PC-9 (cell line): ENCODE results near the gene STATH. TPM values are rescaled to one million over a fixed set of nuclear protein-coding genes. Genes with fewer than 3 reads are reported as not detected.
"Not testable (repeated sequence)": the region's sequence is repeated elsewhere in the genome, so short reads cannot be mapped to it uniquely, and the experiment has no call there.

ENCODE experiments used
- BruUV-seq: library from RNA; stranded (reverse); fragments of 400-500 nt; replicated peaks from 2 replicates; lab custom pipeline; 2021; lab: Mats Ljungman, UMichigan
- CTCF ChIA-PET: fragments of 300-600 bp; sonication (Branson Sonifier 250); formaldehyde crosslinking; loops from one replicate; lab custom pipeline; 2022; ENCODE audit warnings: antibody characterized with exemption; lab: Charles Lee
- POLR2A ChIA-PET: fragments of 300-600 bp; sonication (Branson Sonifier 250); formaldehyde crosslinking; loops from one replicate; lab custom pipeline; 2022; ENCODE audit warnings: antibody characterized with exemption; ENCODE audit not compliant: unreplicated experiment; lab: Charles Lee
- DNase-seq, 2 experiments: peaks; one replicate each; pipeline versions ENCODE4 v3.0.0 to v3.0.0-alpha.2; 2015 to 2022; ENCODE audit warnings: mixed read lengths in 1 of 2
- H2AFZ ChIP-seq: fragments of 200-600 bp; sonication (generic); 2 replicates; pipeline ENCODE4 v1.8.1; 2017; ENCODE audit warnings: antibody characterized with exemption
- H3F3A ChIP-seq: fragments of 200-600 bp; sonication (generic); 2 replicates; pipeline ENCODE4 v1.8.1; 2017; ENCODE audit warnings: antibody characterized with exemption, mild to moderate bottlenecking, low read depth; ENCODE audit not compliant: insufficient read depth
- H3K27ac ChIP-seq: fragments of 200-600 bp; sonication (generic); 2 replicates; pipeline ENCODE4 v1.6.1; 2016; ENCODE audit warnings: mixed run types
- H3K27me3 ChIP-seq: fragments of 200-600 bp; sonication (generic); 2 replicates; pipeline ENCODE4 v1.6.1; 2016; ENCODE audit warnings: low read depth, mixed run types; ENCODE audit not compliant: insufficient read depth
- H3K36me3 ChIP-seq: fragments of 200-600 bp; sonication (generic); 2 replicates; pipeline ENCODE4 v1.6.1; 2016; ENCODE audit warnings: low read depth, mixed run types
- H3K4me1 ChIP-seq: fragments of 200-600 bp; sonication (generic); replicated peaks from 2 replicates; pipeline ENCODE4 v1.6.1; 2016; ENCODE audit warnings: mixed run types; ENCODE audit not compliant: insufficient read depth
- H3K4me2 ChIP-seq: fragments of 200-600 bp; sonication (generic); 2 replicates; pipeline ENCODE4 v1.6.1; 2017; ENCODE audit warnings: mixed run types
- H3K4me3 ChIP-seq: fragments of 200-600 bp; sonication (generic); 2 replicates; pipeline ENCODE4 v1.6.1; 2016; ENCODE audit warnings: mixed run types
- H3K79me2 ChIP-seq: fragments of 200-600 bp; sonication (generic); 2 replicates; pipeline ENCODE4 v1.6.1; 2017; ENCODE audit warnings: low read depth, mixed run types
- H3K9me2 ChIP-seq: fragments of 200-600 bp; sonication (generic); 2 replicates; pipeline ENCODE4 v1.8.1; 2017; ENCODE audit warnings: mild to moderate bottlenecking; ENCODE audit not compliant: insufficient read depth
- H3K9me3 ChIP-seq: fragments of 200-600 bp; sonication (generic); 2 replicates; pipeline ENCODE4 v1.8.1; 2016; ENCODE audit warnings: low read depth; ENCODE audit not compliant: insufficient read depth
- H4K20me1 ChIP-seq: fragments of 200-600 bp; sonication (generic); 2 replicates; pipeline ENCODE4 v1.8.1; 2017; ENCODE audit not compliant: insufficient read depth
- EZH2 ChIP-seq: fragments of 200-600 bp; sonication (generic); IDR thresholded peaks from 2 replicates; pipeline ENCODE4 v1.8.0; 2017; ENCODE audit warnings: antibody characterized with exemption, low read depth
- intact Hi-C: fragments of 100-400 bp; cut with micrococcal nuclease; formaldehyde crosslinking; loops from one replicate; pipeline ENCODE4 v1.10.0; 2022; ENCODE audit not compliant: unreplicated experiment
- total RNA-seq: library from RNA; stranded (reverse); gene quantifications from 2 replicates; pipeline ENCODE4 v1.2.3, GENCODE V29; 2021
- TF ChIP-seq, protein P1 (sequence below): fragments of 200-600 bp; sonication (generic); conservative IDR thresholded peaks from 2 replicates; pipeline ENCODE4 v1.6.1; 2017; ENCODE audit warnings: mixed run types, antibody characterized with exemption, mild to moderate bottlenecking, moderate library complexity

STATH gene
- total RNA-seq, 1 experiment from 2014 or later = not detected

DNA sequence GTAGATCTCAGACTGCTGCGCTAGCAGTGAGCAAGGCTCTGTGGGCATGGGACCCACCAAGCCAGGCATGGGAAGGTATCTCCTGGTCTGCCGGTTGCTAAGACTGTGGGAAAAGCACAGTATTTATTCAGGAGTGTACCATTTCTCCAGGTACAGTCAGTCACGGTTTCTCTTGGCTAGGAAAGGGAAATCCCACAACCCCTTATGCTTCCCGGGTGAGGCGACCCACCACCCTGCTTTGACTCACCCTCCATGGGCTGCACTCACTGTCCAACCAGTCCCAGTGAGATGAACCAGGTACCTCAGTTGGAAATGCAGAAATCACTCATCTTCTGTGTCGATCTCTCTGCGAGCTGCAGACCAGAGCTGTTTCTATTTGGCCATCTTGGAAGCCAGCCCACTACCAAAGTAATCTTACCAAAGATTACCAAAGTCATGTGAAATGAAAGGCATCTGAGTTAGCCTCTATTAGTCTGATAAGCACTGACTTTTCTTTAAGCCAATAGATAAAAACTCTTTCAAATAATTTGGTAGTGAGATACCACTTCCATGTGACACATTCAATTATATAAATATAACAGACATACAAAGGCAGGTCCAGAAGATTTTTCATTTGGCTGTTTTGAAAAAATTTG is 46.0 kb downstream of the STATH start:
- no TSS peak for BruUV-seq
- ChIA-PET POLR2A (no interaction called here), CTCF (no interaction called here)
- no peaks in the 10 kb centered on the region for H3K4me1 ChIP-seq
- no peak overlapping the region for H3K4me2 ChIP-seq
- H3K9me2 ChIP-seq = no peaks in the 10 kb centered on the region
- no peaks in the 10 kb centered on the region for H3K27me3 ChIP-seq
- no peak overlapping the region for H3K4me3 ChIP-seq
- intact Hi-C loops = no loop called here
- no peak overlapping the region for H2AFZ ChIP-seq
- DNase-seq = no peak
- no peaks in the 10 kb centered on the region for H3F3A ChIP-seq
- H3K79me2 ChIP-seq = no peaks in the 10 kb centered on the region
- H3K9me3 ChIP-seq = no peaks in the 10 kb centered on the region
- TF ChIP-seq EZH2 = no peak
- TF ChIP-seq, protein P1, sequence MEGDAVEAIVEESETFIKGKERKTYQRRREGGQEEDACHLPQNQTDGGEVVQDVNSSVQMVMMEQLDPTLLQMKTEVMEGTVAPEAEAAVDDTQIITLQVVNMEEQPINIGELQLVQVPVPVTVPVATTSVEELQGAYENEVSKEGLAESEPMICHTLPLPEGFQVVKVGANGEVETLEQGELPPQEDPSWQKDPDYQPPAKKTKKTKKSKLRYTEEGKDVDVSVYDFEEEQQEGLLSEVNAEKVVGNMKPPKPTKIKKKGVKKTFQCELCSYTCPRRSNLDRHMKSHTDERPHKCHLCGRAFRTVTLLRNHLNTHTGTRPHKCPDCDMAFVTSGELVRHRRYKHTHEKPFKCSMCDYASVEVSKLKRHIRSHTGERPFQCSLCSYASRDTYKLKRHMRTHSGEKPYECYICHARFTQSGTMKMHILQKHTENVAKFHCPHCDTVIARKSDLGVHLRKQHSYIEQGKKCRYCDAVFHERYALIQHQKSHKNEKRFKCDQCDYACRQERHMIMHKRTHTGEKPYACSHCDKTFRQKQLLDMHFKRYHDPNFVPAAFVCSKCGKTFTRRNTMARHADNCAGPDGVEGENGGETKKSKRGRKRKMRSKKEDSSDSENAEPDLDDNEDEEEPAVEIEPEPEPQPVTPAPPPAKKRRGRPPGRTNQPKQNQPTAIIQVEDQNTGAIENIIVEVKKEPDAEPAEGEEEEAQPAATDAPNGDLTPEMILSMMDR = no peak
- no peaks in the 10 kb centered on the region for H4K20me1 ChIP-seq
- H3K36me3 ChIP-seq = no peaks in the 10 kb centered on the region
- no peak overlapping the region for H3K27ac ChIP-seq

DNA sequence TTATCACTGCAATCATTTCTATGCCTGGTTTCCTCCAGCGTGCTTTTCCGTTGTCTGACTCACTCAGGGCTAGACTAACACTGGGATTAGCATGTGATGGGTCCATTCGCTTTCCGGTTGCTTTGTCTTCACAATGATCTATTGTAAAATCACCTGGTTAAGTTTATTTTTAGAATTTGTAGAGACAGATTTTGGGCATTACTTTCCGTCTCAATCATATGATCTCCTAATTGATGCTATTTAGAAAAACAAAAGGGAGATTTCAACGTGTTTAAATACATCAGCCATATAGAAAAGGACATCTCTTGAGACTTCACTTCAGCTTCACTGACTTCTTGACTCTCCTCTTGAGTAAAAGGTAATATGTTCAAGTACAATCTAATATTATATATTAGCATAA is 54.4 kb downstream of the STATH start, which contains the start of gene HTN1:
TSS of gene HTN1 (plus strand) at position 301 of the 400 bp plus-strand sequence. CDS start 2,639 bp downstream, outside the sequence.
- H2AFZ ChIP-seq, H3K9me3 ChIP-seq, POLR2A ChIA-PET, H3K4me2 ChIP-seq, H3K79me2 ChIP-seq, DNase-seq, H3K27me3 ChIP-seq, H3K27ac ChIP-seq, H3K36me3 ChIP-seq, H4K20me1 ChIP-seq, H3F3A ChIP-seq, H3K4me1 ChIP-seq, intact Hi-C loops, H3K4me3 ChIP-seq, CTCF ChIA-PET, H3K9me2 ChIP-seq, BruUV-seq: not testable (repeated sequence)

Other genes starting within 250 kb of the STATH start
- 0.24 and 0.25 TPM in 2 replicates for gene SULT1B1, start 235.3 kb upstream of the STATH start, total RNA-seq
- gene SULT1E1, start 135.8 kb upstream of the STATH start, total RNA-seq = not detected in 2 replicates
- gene CSN1S1, start 64.9 kb upstream of the STATH start, total RNA-seq = not detected in 2 replicates
- not detected in 2 replicates for gene CSN2, start 30.2 kb upstream of the STATH start, total RNA-seq
- not detected in 2 replicates for gene HTN3, start 32.5 kb downstream of the STATH start, total RNA-seq
- not detected in 2 replicates for gene HTN1, start 54.5 kb downstream of the STATH start, total RNA-seq
- gene PRR27, start 158.3 kb downstream of the STATH start, total RNA-seq = not detected in 2 replicates
- gene ODAM, start 199.8 kb downstream of the STATH start, total RNA-seq = 0.70 TPM in 1 of 2 replicates, not detected in the other
- not detected in 2 replicates for gene FDCSP, start 230.2 kb downstream of the STATH start, total RNA-seq
- gene CSN3, start 246.6 kb downstream of the STATH start, total RNA-seq = not detected in 2 replicates